ENCODE data around the gene TACC2.

The TACC2 gene

DNA sequence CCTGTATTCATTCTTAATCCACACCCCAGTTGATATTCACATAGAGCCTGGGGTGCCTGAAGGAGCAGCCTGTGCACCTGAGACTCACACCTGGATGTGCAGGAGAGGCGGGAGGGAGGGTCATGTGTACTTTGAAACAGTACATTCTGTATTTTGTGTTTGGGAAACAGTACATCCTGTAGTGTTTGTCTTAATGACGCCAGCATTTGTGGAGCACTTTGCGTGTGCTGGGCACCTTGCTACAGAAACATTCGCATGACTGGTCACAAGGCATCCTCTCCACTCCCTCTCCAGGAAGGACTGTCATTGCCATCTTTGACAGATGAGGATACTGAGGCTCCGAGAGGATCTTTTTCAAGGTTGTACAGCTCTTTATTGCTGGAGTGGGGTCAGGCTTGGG, 132.1 kb downstream of the TACC2 start:
- TF ChIP-seq, protein P1, sequence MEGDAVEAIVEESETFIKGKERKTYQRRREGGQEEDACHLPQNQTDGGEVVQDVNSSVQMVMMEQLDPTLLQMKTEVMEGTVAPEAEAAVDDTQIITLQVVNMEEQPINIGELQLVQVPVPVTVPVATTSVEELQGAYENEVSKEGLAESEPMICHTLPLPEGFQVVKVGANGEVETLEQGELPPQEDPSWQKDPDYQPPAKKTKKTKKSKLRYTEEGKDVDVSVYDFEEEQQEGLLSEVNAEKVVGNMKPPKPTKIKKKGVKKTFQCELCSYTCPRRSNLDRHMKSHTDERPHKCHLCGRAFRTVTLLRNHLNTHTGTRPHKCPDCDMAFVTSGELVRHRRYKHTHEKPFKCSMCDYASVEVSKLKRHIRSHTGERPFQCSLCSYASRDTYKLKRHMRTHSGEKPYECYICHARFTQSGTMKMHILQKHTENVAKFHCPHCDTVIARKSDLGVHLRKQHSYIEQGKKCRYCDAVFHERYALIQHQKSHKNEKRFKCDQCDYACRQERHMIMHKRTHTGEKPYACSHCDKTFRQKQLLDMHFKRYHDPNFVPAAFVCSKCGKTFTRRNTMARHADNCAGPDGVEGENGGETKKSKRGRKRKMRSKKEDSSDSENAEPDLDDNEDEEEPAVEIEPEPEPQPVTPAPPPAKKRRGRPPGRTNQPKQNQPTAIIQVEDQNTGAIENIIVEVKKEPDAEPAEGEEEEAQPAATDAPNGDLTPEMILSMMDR (IDR thresholded peaks at IDR 0.05; ENCODE audit: low read length): no peak
- TF ChIP-seq EZH2 (IDR thresholded peaks at IDR 0.05; ENCODE audit: borderline replicate concordance, low read length): no peak

DNA sequence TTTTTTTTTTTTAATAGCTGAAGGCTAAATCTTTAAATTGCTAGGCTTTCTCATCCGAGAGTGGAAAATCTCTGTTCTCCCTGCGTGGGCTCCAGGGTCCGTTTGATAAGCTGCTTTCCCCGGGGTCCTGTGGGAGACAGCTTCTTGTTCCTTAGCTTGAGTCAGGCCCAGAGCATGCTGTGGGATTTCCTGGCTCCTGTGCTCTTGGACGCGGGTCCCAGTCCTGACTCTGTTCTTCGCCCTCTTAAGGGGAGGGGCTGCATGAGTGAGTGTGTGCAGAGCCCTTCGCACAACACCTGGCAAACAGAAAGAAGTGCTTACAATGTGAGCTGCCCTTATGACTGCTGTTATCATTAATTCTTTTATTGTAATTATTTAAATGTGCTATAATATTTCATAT, 133.5 kb downstream of the TACC2 start:
- Histone ChIP-seq H3K79me2 (ENCODE audit: insufficient read depth, low read length) (no peaks in the 10 kb centered on the region), H3F3A (ENCODE audit: insufficient read depth, low read length) (no peaks in the 10 kb centered on the region)

More for the DNA sequence above, 132.1 kb downstream of the TACC2 start:
- Histone ChIP-seq H3K9ac (ENCODE audit: low read length) (no peak overlapping the region), H3K79me2 (ENCODE audit: insufficient read depth, low read length) (no peaks in the 10 kb centered on the region), H3K9me2 (ENCODE audit: low read depth, low read length) (no peaks in the 10 kb centered on the region), H3K4me1 (ENCODE audit: insufficient read depth, low read length, severe bottlenecking) (no peaks in the 10 kb centered on the region), H3K27ac (ENCODE audit: low read depth, low read length, poor library complexity, severe bottlenecking) (no peak overlapping the region), H3K27me3 (ENCODE audit: insufficient read depth, low read length) (no peaks in the 10 kb centered on the region; the same call in 1 of the 2 replicates), H2AFZ (ENCODE audit: low read length) (no peak overlapping the region), H3K36me3 (ENCODE audit: insufficient read depth, low read length) (no peaks in the 10 kb centered on the region), H3F3A (ENCODE audit: insufficient read depth, low read length) (no peaks in the 10 kb centered on the region), H3K4me3 (ENCODE audit: low read depth, low read length, poor library complexity, severe bottlenecking) (no peak overlapping the region), H3K9me3 (ENCODE audit: low read length) (no peaks in the 10 kb centered on the region), H4K20me1 (ENCODE audit: insufficient read depth, low read length) (no peaks in the 10 kb centered on the region), H3K4me2 (ENCODE audit: low read length) (no peak overlapping the region)

DNA sequence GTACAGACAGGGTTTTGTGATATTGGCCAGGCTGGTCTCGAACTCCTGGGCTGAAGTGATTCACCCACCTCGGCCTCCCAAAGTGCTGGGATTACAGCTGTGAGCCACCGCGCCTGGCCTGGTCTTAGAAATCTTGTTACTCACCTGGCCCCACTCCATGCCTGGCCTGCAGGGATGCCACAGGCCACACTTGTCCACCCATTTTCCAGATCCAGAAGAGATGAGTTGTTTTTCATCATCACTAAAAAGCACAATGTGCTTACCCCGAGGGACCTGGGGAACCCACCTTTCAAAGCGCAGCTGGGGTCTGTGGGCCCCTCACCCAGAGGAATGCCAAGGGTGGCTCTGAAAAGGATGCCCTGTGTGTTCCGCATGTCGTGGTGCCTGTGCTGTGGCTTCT, 134.2 kb downstream of the TACC2 start:
- Histone ChIP-seq H2AFZ (ENCODE audit: low read length) (no peak overlapping the region), H3K27ac (ENCODE audit: low read depth, low read length, poor library complexity, severe bottlenecking) (no peak overlapping the region), H3K9me2 (ENCODE audit: low read depth, low read length) (no peaks in the 10 kb centered on the region), H3K4me1 (ENCODE audit: insufficient read depth, low read length, severe bottlenecking) (no peaks in the 10 kb centered on the region), H3K36me3 (ENCODE audit: insufficient read depth, low read length) (no peaks in the 10 kb centered on the region), H3K27me3 (ENCODE audit: insufficient read depth, low read length) (no peaks in the 10 kb centered on the region; the same call in 1 of the 2 replicates), H4K20me1 (ENCODE audit: insufficient read depth, low read length) (no peaks in the 10 kb centered on the region), H3K4me3 (ENCODE audit: low read depth, low read length, poor library complexity, severe bottlenecking) (no peak overlapping the region), H3K4me2 (ENCODE audit: low read length) (no peak overlapping the region), H3K79me2 (ENCODE audit: insufficient read depth, low read length) (no peaks in the 10 kb centered on the region), H3K9ac (ENCODE audit: low read length) (no peak overlapping the region), H3K9me3 (ENCODE audit: low read length) (no peaks in the 10 kb centered on the region), H3F3A (ENCODE audit: insufficient read depth, low read length) (no peaks in the 10 kb centered on the region)
- TF ChIP-seq EZH2 (IDR thresholded peaks at IDR 0.05; ENCODE audit: borderline replicate concordance, low read length): no peak
- TF ChIP-seq, protein P1 (IDR thresholded peaks at IDR 0.05; ENCODE audit: low read length): no peak

More for the DNA sequence above, 133.5 kb downstream of the TACC2 start:
- Histone ChIP-seq H3K36me3 (ENCODE audit: insufficient read depth, low read length) (no peaks in the 10 kb centered on the region), H3K9ac (ENCODE audit: low read length) (no peak overlapping the region), H3K9me3 (ENCODE audit: low read length) (no peaks in the 10 kb centered on the region), H3K9me2 (ENCODE audit: low read depth, low read length) (no peaks in the 10 kb centered on the region), H4K20me1 (ENCODE audit: insufficient read depth, low read length) (no peaks in the 10 kb centered on the region), H3K4me1 (ENCODE audit: insufficient read depth, low read length, severe bottlenecking) (no peaks in the 10 kb centered on the region), H3K27ac (ENCODE audit: low read depth, low read length, poor library complexity, severe bottlenecking) (no peak overlapping the region), H3K4me3 (ENCODE audit: low read depth, low read length, poor library complexity, severe bottlenecking) (no peak overlapping the region), H3K4me2 (ENCODE audit: low read length) (no peak overlapping the region), H2AFZ (ENCODE audit: low read length) (no peak overlapping the region), H3K27me3 (ENCODE audit: insufficient read depth, low read length) (no peaks in the 10 kb centered on the region; the same call in 1 of the 2 replicates)
- TF ChIP-seq, protein P1 (IDR thresholded peaks at IDR 0.05; ENCODE audit: low read length): no peak
- TF ChIP-seq EZH2 (IDR thresholded peaks at IDR 0.05; ENCODE audit: borderline replicate concordance, low read length): no peak
